Measurements from ENCODE around the gene TPRG1. TPM values are rescaled to one million over a fixed set of nuclear protein-coding genes. Genes with fewer than 3 reads are reported as not detected.

Gene TPRG1
- total RNA-seq, 2 donors from 2014 or later: 1.7 to 4.7 TPM

DNA sequence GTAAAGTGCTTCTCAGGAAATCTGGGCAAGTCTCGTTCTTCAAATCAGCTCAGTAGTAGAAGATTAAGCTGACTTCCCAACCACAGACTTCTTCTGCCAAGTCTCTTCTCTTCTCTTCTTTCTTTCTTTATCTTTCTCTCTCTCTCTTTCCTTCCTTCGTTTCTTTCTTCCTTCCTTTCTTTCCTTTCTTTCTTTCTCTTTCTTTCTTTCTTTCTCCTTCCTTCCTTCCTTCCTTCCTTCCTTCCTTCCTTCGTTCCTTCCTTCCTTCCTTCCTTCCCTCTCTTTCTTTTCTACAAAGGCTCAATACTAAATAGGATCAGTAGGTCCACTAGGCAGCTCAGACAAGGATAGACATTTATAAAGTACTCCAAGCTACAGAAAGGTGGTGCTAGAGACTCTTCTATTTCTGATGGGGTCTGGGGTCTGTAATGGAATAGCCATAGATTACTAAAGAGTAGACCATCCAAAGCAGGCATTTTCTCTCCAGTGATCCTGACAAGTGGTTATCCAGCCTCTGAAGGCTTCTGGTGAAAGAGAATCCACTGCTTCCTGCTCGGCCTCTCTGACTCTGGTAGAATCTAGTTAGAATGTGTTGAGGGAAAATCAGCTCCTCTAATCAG, 100.8 kb downstream of the TPRG1 start:
- Histone ChIP-seq H3K9me3 (no peaks in the 10 kb centered on the region), H3K4me1 (replicated peaks) (no peaks in the 10 kb centered on the region), H3K27ac (no peak overlapping the region), H3K27me3 (replicated peaks; ENCODE audit: insufficient read depth) (no peaks in the 10 kb centered on the region), H3K36me3 (no peaks in the 10 kb centered on the region), H3K4me3 (no peak overlapping the region)
- 77% methylated on average over 4 of the region's 4 CpGs for WGBS
- TF ChIP-seq, protein P1, sequence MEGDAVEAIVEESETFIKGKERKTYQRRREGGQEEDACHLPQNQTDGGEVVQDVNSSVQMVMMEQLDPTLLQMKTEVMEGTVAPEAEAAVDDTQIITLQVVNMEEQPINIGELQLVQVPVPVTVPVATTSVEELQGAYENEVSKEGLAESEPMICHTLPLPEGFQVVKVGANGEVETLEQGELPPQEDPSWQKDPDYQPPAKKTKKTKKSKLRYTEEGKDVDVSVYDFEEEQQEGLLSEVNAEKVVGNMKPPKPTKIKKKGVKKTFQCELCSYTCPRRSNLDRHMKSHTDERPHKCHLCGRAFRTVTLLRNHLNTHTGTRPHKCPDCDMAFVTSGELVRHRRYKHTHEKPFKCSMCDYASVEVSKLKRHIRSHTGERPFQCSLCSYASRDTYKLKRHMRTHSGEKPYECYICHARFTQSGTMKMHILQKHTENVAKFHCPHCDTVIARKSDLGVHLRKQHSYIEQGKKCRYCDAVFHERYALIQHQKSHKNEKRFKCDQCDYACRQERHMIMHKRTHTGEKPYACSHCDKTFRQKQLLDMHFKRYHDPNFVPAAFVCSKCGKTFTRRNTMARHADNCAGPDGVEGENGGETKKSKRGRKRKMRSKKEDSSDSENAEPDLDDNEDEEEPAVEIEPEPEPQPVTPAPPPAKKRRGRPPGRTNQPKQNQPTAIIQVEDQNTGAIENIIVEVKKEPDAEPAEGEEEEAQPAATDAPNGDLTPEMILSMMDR (IDR thresholded peaks at IDR 0.05): peak in 2 of 4 experiments; percentile 27 to 49
- no peak for TF ChIP-seq POLR2A (IDR thresholded peaks at IDR 0.05)
- TF ChIP-seq POLR2AphosphoS5 (IDR thresholded peaks at IDR 0.05): no peak
- DNase-seq (ENCODE audit: low spot score): no peak
- intact Hi-C loops (cut with DNase I): loop anchor here (5.0 kb wide), 1 partner anchor 675 kb away; no protein-coding TSS in a partner anchor

DNA sequence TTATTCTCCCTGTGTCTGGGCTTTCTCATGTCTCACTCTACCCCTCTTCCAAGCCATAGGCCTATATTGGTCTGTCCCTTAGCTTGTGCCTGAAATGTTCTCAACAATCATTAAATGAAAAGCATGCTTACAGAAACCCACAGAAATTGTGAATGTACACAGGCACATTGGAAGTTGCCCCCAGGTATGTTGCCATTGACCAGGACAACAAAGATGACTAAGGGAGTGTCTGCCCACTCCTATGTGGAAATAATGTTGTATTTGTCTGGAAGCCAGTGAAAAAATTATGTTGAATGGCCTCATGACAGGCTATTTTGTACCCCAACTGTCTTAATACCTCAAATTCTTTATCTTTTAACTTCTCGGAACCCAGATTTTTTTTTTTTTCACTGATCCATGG, 102.0 kb downstream of the TPRG1 start:
- Histone ChIP-seq H3K9me3 (no peaks in the 10 kb centered on the region), H3K4me1 (replicated peaks) (no peaks in the 10 kb centered on the region), H3K4me3 (no peak overlapping the region), H3K27ac (no peak overlapping the region), H3K36me3 (no peaks in the 10 kb centered on the region), H3K27me3 (replicated peaks; ENCODE audit: insufficient read depth) (no peaks in the 10 kb centered on the region)
- WGBS: 94% methylated on average over 1 of the region's 1 CpG
- no peak for DNase-seq (ENCODE audit: low spot score)
- intact Hi-C loops (cut with DNase I): loop anchor here (5.0 kb wide), 1 partner anchor 674 kb away; no protein-coding TSS in a partner anchor
- TF ChIP-seq, protein P1 (IDR thresholded peaks at IDR 0.05): no peak

DNA sequence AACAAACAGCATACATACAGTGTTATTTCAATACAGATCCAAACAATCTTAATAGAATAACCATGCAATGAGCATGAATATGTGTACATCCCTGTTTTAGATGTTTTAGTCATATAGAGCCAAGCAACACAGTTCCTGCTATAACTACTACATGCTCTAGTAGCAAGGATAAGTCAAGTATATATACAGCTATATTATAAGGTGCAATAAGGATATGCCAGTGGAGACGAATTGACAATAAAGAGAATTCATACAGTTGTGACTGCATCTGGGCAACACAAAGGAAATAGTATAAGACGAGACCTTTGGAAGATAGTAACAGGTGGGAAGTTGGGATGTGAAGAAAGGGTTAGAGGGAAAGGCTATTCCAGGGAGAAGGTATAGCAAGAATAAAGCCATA, 103.4 kb downstream of the TPRG1 start:
- TF ChIP-seq POLR2A (IDR thresholded peaks at IDR 0.05) (no peak), POLR2AphosphoS5 (IDR thresholded peaks at IDR 0.05) (no peak)
- TF ChIP-seq, protein P1 (IDR thresholded peaks at IDR 0.05): no peak
- H3K4me3 ChIP-seq: no peak overlapping the region
- no peaks in the 10 kb centered on the region for H3K9me3 ChIP-seq
- H3K27ac ChIP-seq: no peak overlapping the region
- H3K27me3 ChIP-seq (replicated peaks; ENCODE audit: insufficient read depth): no peaks in the 10 kb centered on the region
- 87% methylated on average over 2 of the region's 2 CpGs for WGBS
- H3K36me3 ChIP-seq: no peaks in the 10 kb centered on the region
- no peak for DNase-seq (ENCODE audit: low spot score)
- intact Hi-C loops (cut with DNase I): no loop called here
- no peaks in the 10 kb centered on the region for H3K4me1 ChIP-seq (replicated peaks)

DNA sequence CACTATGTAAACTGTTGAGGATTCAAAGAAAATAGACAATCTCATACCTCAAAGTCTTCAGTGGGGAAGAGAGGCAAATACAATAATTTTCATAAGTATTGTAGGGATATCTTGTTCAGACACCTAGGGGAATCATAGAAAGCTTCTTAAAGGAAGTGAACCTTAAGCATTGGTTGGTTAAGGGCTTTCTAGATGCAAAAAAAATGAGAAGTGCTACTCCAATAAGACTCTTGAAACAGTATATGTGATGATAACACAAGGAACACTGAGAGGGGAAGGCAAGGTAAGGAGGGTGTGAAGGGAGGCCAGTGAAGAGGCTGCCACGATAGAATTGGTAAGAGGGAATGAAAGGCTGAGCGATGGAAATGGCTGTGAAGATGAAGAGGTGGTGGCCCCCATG, 104.1 kb downstream of the TPRG1 start:
- intact Hi-C loops (cut with DNase I): no loop called here
- WGBS: 94% methylated on average over 2 of the region's 2 CpGs
- Histone ChIP-seq H3K27me3 (replicated peaks; ENCODE audit: insufficient read depth) (no peaks in the 10 kb centered on the region), H3K9me3 (no peaks in the 10 kb centered on the region), H3K4me3 (no peak overlapping the region), H3K36me3 (no peaks in the 10 kb centered on the region), H3K4me1 (replicated peaks) (no peaks in the 10 kb centered on the region), H3K27ac (no peak overlapping the region)
- DNase-seq (ENCODE audit: low spot score): no peak
- TF ChIP-seq POLR2A (IDR thresholded peaks at IDR 0.05) (no peak), POLR2AphosphoS5 (IDR thresholded peaks at IDR 0.05) (no peak)
- TF ChIP-seq, protein P1 (IDR thresholded peaks at IDR 0.05): no peak

Data from prostate gland (tissue), 2 donors.